ENCODE data around the gene ARL5A. TPM values are rescaled to one million over a fixed set of nuclear protein-coding genes. Genes with fewer than 3 reads are reported as not detected.

Gene ARL5A
- total RNA-seq, 2 donors from 2014 or later = 28.0 to 33.8 TPM

DNA sequence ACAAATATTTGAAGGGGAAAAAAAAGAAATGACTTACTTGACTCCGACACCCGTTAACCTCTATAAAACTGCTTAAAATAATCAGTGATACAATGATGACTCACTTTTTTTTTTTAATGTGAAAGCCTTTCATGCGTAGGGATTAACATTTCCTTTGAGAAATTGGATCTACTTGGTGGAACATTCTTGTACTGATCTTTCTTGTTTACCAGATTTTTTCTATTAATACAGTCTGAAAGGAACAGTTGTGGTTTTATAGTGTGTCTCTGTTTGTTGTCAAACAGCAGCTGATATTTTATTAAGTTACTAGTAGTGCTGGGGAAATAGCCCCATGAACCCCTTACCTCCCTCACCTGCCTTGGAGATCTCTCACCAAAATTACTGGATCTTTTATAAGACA lies 53.7 kb downstream of the ARL5A start:
- no peak overlapping the region for H3K4me3 ChIP-seq
- intact Hi-C loops (cut with DNase I) = loop anchor here (10.0 kb wide), 1 partner anchor 50 kb away; the partner anchor contains the start of gene ARL5A
- TF ChIP-seq, protein P1, sequence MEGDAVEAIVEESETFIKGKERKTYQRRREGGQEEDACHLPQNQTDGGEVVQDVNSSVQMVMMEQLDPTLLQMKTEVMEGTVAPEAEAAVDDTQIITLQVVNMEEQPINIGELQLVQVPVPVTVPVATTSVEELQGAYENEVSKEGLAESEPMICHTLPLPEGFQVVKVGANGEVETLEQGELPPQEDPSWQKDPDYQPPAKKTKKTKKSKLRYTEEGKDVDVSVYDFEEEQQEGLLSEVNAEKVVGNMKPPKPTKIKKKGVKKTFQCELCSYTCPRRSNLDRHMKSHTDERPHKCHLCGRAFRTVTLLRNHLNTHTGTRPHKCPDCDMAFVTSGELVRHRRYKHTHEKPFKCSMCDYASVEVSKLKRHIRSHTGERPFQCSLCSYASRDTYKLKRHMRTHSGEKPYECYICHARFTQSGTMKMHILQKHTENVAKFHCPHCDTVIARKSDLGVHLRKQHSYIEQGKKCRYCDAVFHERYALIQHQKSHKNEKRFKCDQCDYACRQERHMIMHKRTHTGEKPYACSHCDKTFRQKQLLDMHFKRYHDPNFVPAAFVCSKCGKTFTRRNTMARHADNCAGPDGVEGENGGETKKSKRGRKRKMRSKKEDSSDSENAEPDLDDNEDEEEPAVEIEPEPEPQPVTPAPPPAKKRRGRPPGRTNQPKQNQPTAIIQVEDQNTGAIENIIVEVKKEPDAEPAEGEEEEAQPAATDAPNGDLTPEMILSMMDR (IDR thresholded peaks at IDR 0.05) = no peak
- TF ChIP-seq POLR2AphosphoS5 (IDR thresholded peaks at IDR 0.05) = peak; percentile 82
- no peak for TF ChIP-seq POLR2A (IDR thresholded peaks at IDR 0.05)
- 12% methylated on average over 3 of the region's 3 CpGs for WGBS
- peak overlapping the region; percentile 44 to 47 for H3K27ac ChIP-seq
- no peaks in the 10 kb centered on the region for H3K36me3 ChIP-seq
- DNase-seq (ENCODE audit: low spot score) = no peak
- H3K4me1 ChIP-seq (replicated peaks) = peaks cover 7% of the 10 kb centered on the region
- H3K9me3 ChIP-seq = no peaks in the 10 kb centered on the region
- no peaks in the 10 kb centered on the region for H3K27me3 ChIP-seq (replicated peaks; ENCODE audit: insufficient read depth)

DNA sequence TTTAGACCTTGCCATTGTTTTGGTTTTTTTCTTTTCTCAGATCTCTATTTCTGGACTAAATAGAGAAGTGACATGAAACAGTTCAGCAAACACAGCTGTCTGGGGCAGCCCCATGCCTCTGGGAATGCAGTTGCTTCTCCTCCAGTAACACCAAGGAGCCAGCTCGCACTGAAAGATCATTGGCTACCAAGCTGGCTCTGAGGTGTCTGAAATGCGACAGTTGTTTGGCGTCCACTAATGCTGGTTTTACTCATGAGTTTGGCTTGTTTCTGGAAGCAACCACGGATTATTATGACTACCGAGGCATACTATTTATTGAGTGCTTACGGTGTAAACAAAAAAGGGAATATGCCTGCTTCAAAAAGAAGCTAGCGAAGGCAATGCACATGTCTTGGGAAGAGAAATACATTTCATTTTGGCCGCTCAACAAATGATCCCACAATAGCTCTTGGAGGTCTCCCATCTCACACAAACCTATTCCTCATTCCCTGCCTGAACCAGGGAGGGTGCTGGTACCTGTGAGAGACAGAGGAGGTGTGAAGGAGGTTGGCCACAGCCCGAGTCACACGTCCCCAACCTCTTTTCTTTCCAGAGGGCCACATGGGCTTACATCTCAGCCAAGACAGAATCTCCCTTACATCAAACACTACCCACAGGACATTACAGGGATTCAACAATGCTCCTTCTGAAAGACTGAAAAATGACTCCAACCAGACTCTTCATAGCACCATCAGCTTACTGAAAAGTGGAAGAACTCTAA lies 56.4 kb downstream of the ARL5A start:
- DNase-seq (ENCODE audit: low spot score) = no peak
- no peak overlapping the region for H3K27ac ChIP-seq
- WGBS = 47% methylated on average over 10 of the region's 10 CpGs

DNA sequence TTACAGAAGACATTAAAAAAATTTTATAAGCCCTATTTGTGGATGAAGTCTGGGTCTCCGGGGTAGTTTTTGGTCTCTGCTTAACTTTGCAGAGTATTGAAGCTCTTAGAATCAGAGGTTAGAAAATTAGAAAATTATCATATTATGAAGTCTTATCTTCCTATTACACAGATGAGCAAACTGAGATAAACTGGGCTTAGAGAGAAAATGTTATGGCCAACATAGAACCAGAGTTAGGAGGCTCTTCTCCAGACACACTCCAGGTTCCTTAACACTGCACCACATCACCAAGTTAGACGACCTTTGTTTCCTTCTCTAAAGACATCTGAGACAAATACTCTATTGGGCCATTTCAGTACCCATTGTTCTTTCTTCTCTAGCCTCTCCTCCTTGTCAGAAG lies 57.2 kb downstream of the ARL5A start:
- 81% methylated on average over 2 of the region's 2 CpGs for WGBS
- H3K36me3 ChIP-seq = no peaks in the 10 kb centered on the region
- peaks cover 7% of the 10 kb centered on the region for H3K4me1 ChIP-seq (replicated peaks)
- intact Hi-C loops (cut with DNase I) = loop anchor here (10.0 kb wide), 1 partner anchor 54 kb away; the partner anchor contains the start of gene ARL5A
- no peak for TF ChIP-seq POLR2A (IDR thresholded peaks at IDR 0.05)
- TF ChIP-seq, protein P1 (IDR thresholded peaks at IDR 0.05) = no peak
- no peaks in the 10 kb centered on the region for H3K9me3 ChIP-seq
- no peak overlapping the region for H3K27ac ChIP-seq
- DNase-seq (ENCODE audit: low spot score) = no peak
- H3K4me3 ChIP-seq = no peak overlapping the region
- H3K27me3 ChIP-seq (replicated peaks; ENCODE audit: insufficient read depth) = no peaks in the 10 kb centered on the region

More for the DNA sequence above, 56.4 kb downstream of the ARL5A start:
- intact Hi-C loops (cut with DNase I) = loop anchor here (10.0 kb wide), 1 partner anchor 53 kb away; the partner anchor contains the start of gene ARL5A
- Histone ChIP-seq H3K27me3 (replicated peaks; ENCODE audit: insufficient read depth) (no peaks in the 10 kb centered on the region), H3K36me3 (no peaks in the 10 kb centered on the region), H3K4me1 (replicated peaks) (peaks cover 7% of the 10 kb centered on the region), H3K9me3 (no peaks in the 10 kb centered on the region), H3K4me3 (no peak overlapping the region)
- TF ChIP-seq POLR2AphosphoS5 (IDR thresholded peaks at IDR 0.05) = peak; percentile 9
- no peak for TF ChIP-seq POLR2A (IDR thresholded peaks at IDR 0.05)

DNA sequence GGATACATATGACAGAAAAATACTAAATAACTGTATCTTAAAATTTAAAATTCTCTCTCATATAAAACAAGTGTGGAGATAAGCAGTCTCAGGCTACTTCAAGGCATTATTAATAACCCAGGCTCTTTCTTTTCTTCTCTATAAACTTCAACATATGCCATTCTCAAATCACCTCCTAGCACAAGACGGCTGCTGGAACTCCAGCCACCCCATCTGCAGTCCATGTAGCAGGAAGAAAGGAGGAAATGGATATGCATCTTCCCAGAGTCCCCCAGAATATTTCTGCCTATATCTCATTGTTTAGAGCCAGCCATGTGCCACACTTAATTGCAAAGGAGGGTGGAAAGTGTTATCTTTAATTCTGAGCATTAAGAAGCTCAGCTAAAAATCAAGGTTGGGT lies 58.6 kb downstream of the ARL5A start:
- Histone ChIP-seq H3K4me1 (replicated peaks) (no peaks in the 10 kb centered on the region), H3K36me3 (no peaks in the 10 kb centered on the region), H3K27me3 (replicated peaks; ENCODE audit: insufficient read depth) (no peaks in the 10 kb centered on the region), H3K4me3 (no peak overlapping the region), H3K27ac (no peak overlapping the region), H3K9me3 (no peaks in the 10 kb centered on the region)
- TF ChIP-seq, protein P1 (IDR thresholded peaks at IDR 0.05) = no peak
- TF ChIP-seq POLR2AphosphoS5 (IDR thresholded peaks at IDR 0.05) (no peak), POLR2A (IDR thresholded peaks at IDR 0.05) (no peak)
- intact Hi-C loops (cut with DNase I) = loop anchor here (10.0 kb wide), 1 partner anchor 55 kb away; the partner anchor contains the start of gene ARL5A
- 100% methylated on average over 1 of the region's 1 CpG for WGBS
- DNase-seq (ENCODE audit: low spot score) = no peak

DNA sequence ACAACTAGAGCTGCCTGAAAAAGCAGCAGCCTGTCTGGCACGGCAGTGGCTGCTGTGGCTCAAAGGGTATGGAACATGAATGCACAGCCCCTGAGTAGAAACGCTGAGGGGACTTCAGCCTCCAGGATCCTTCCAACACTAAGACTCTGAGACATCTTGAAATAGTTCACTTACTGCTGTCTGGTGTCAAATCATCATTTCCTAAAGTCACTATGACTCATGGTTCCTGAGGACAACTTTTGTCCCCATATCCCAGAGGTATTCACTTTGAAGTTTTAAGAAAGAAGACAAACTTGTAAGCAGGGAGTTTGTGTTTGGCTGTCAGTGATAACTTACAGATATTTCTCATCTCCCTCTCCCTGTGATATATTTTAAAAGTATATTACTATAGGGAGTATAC lies 60.7 kb downstream of the ARL5A start:
- 76% methylated on average over 2 of the region's 2 CpGs for WGBS
- H3K27ac ChIP-seq = no peak overlapping the region
- no peak for TF ChIP-seq POLR2AphosphoS5 (IDR thresholded peaks at IDR 0.05)
- TF ChIP-seq POLR2A (IDR thresholded peaks at IDR 0.05) = no peak
- TF ChIP-seq, protein P1 (IDR thresholded peaks at IDR 0.05) = no peak
- H3K4me1 ChIP-seq (replicated peaks) = no peaks in the 10 kb centered on the region
- no peaks in the 10 kb centered on the region for H3K36me3 ChIP-seq
- DNase-seq (ENCODE audit: low spot score) = no peak
- no peaks in the 10 kb centered on the region for H3K9me3 ChIP-seq
- H3K4me3 ChIP-seq = no peak overlapping the region
- no peaks in the 10 kb centered on the region for H3K27me3 ChIP-seq (replicated peaks; ENCODE audit: insufficient read depth)
- intact Hi-C loops (cut with DNase I) = no loop called here
